Mononuclear cell (primary cell): ENCODE measurements around the gene CLMN. TPM values are rescaled to one million over a fixed set of nuclear protein-coding genes. Genes with fewer than 3 reads are reported as not detected.
"Not testable (repeated sequence)": the region's sequence is repeated elsewhere in the genome, so short reads cannot be mapped to it uniquely, and the experiment has no call there.

Source experiments
- H3K27me3 ChIP-seq: 2 replicates; pipeline ENCODE4 v1.6.0; 2011; ENCODE audit warnings: low read length, control low read depth; ENCODE audit not compliant: insufficient read depth
- H3K4me1 ChIP-seq: 2 replicates; pipeline ENCODE4 v1.5.1; 2011; ENCODE audit warnings: mild to moderate bottlenecking, low read length, control low read depth; ENCODE audit not compliant: insufficient read depth
- H3K4me3 ChIP-seq: 2 replicates; pipeline ENCODE4 v1.5.1; 2011; ENCODE audit warnings: mild to moderate bottlenecking, low read length, moderate library complexity
- H3K9me3 ChIP-seq: 2 replicates; pipeline ENCODE4 v1.5.1; 2011; ENCODE audit warnings: low read depth, mild to moderate bottlenecking, control low read depth, low read length
- total RNA-seq: library from RNA; depleted of rRNA; stranded (reverse); fragments of >200 nt; gene quantifications from one replicate; pipeline ENCODE4 v1.2.3, GENCODE V29; 2012

The CLMN gene
- total RNA-seq, 1 donor: 9.0 TPM

DNA sequence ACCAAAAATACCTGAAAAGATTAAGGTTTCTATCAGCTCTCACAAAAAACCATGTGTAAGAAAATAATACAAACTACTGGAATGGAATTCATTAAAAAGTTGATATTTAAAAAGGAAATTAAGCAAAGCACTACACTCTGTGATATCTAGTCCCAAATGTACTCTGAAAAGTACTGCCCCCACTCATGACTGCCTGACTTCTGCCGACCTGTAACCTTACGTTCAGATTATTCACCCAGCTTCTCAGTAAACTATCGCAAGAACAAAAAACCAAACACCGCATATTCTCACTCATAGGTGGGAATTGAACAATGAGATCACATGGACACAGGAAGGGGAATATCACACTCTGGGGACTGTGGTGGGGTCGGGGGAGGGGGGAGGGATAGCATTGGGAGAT, 181.3 kb downstream of the CLMN start:
- H3K27me3 ChIP-seq, H3K9me3 ChIP-seq, H3K4me3 ChIP-seq: not testable (repeated sequence)
- H3K4me1 ChIP-seq: peaks cover 18% of the 10 kb centered on the region

DNA sequence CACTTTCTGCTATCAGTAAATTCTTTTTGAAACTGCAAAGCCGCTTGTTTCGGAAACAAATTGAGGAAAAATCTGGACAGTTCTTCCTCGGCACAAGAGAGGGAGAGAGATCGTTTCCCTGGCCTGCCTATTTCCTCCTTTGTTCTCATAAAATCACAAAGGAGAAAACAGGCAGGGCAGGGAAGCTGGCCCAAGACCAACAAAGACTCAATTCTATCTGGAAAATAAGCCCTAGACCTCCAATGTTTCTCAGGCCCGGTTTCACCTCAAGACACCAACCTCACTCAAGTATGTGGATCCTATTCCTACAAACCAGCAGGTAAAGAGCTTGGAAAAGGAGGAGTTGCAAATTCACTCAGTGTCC, 181.9 kb downstream of the CLMN start:
- Histone ChIP-seq H3K9me3 (no peaks in the 10 kb centered on the region), H3K27me3 (no peaks in the 10 kb centered on the region), H3K4me3 (no peak overlapping the region), H3K4me1 (peaks cover 14% of the 10 kb centered on the region)

DNA sequence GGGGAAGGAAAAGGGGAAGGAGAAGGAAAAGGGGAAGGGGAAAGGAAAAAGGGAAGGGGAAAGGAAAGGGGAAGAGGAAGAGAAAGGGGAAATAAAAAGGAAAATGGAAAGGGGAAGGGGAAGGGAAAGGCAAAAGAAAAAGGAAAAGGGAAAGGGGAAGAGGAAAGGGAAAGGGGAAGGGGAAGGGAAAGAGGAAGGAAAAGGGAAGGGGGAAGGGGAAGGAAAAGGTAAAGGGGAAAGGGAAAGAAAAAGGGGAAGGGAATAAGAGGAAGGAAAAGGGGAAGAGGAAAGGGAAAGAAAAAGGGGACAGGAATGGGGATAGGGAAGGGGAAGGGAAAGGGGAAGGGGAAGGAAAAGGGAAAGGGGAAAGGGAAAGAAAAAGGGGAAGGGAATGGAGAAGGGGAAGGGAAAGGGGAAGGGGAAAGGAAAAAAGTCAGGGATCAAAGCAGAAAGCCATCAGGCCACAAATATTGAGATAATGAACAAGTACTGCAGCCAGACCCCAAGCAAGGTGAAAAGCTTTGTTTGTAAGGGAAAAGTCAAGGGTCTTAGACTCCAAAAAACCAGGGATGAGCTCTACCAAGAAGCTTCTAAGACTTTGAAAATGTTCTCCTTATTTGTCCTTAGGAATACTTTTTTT, 182.4 kb downstream of the CLMN start:
- no peak overlapping the region for H3K4me3 ChIP-seq
- H3K9me3 ChIP-seq: no peaks in the 10 kb centered on the region
- peaks cover 13% of the 10 kb centered on the region for H3K4me1 ChIP-seq
- no peaks in the 10 kb centered on the region for H3K27me3 ChIP-seq

DNA sequence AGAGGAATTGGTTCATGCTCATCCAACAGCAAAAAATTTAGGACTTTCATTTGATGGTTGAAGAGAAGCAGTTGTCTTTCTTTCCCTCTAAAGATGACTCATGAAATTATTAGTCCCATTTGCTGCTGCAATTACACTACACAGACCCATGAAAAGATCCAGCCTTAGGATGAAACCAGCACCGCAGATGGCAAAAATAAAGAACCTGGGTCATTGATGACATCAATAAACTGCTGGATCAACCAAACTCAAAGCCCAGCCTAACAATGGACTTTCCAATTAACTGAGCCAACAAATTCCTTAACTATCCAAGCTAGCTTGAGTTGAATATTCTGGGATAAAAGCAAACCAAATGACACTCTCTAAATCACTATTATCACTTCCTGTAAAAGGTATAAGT, 183.1 kb downstream of the CLMN start:
- Histone ChIP-seq H3K27me3 (no peaks in the 10 kb centered on the region), H3K4me3 (no peak overlapping the region), H3K9me3 (no peaks in the 10 kb centered on the region), H3K4me1 (peaks cover 9% of the 10 kb centered on the region)

DNA sequence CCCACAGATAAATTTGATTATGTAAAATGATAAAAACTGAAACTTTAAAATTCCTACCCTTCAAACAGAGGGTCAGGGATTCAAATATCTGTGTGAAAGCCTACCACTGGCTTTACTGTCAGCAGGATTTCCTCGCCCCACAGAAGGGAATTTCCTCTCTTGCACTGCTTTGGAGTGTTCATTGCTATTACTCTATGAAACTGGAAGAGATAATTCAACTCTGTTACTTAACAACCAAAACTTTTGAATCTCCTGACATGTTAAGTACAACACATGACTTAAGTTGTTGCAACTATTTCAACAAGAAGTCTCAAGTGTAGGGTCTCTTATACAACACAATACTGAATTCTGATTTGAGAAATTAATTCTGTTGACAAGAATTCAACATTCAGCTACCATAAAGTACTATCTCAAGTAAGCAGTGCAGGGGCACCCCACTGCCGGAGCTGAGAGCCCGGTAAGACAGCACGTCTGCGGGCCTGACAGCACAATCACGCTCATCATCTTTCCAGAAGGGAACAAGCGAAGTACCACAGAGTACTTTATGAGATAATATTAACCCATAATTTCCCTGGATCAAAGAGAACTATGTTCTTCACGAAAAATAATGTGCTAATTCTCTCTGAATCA, 185.3 kb downstream of the CLMN start:
- no peak overlapping the region for H3K4me3 ChIP-seq
- H3K4me1 ChIP-seq: no peaks in the 10 kb centered on the region
- no peaks in the 10 kb centered on the region for H3K9me3 ChIP-seq
- H3K27me3 ChIP-seq: no peaks in the 10 kb centered on the region

DNA sequence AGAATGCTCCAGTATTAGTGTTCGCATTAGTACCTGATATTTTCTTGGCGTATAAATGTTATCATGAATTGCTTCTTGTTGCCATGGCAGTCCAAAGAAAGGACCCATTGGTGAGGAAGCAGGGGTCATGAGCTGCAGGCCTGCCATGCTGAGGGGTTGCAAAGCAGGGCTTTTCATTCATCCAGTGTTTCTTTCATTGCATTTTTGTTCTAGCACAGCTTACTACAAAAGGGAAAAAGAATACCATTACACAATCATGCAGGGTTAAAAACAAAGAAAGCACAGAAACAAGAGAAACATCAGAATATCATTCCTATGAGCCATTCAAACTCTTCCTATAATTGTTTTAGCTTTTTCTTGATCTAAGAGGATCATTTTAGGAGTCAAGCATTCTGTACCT, 186.4 kb downstream of the CLMN start:
- no peak overlapping the region for H3K4me3 ChIP-seq
- no peaks in the 10 kb centered on the region for H3K4me1 ChIP-seq
- H3K9me3 ChIP-seq: no peaks in the 10 kb centered on the region

DNA sequence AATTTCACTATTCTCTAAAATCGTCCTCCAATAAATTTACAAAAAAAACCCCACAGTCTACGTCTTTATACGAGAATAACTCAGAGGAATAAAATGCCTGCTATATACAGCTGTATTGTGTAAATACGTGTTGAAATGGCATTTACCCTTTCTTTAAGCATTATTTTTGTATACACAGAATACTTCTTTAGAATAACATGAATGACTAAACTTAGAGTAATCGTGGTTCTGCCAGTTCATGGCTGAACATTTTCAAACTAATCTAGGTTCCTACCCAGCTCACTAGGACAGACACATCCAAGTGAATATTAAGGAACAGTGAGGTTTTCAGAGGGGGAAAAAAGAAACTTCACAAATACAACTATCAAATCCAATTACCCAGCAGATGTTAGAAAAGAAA, 186.9 kb downstream of the CLMN start:
- H3K4me1 ChIP-seq: no peaks in the 10 kb centered on the region
- no peak overlapping the region for H3K4me3 ChIP-seq
- no peaks in the 10 kb centered on the region for H3K27me3 ChIP-seq
- H3K9me3 ChIP-seq: no peaks in the 10 kb centered on the region

More for the DNA sequence above, 186.4 kb downstream of the CLMN start:
- H3K27me3 ChIP-seq: no peaks in the 10 kb centered on the region

Other genes with a start within 250 kb of the CLMN start
- 99.5 TPM for gene DICER1, start 162.4 kb downstream of the CLMN start, total RNA-seq
- gene SYNE3, start 196.7 kb upstream of the CLMN start, total RNA-seq: 27.6 TPM
- 14.4 TPM for gene GLRX5, start 215.1 kb upstream of the CLMN start, total RNA-seq